Endothelial cell of umbilical vein (primary cell): ENCODE data around the gene PRKCI. TPM values are rescaled to one million over a fixed set of nuclear protein-coding genes. Genes with fewer than 3 reads are reported as not detected.

ENCODE experiments used
- BruUV-seq: library from RNA; stranded (reverse); fragments of 400-500 nt; replicated peaks from 2 replicates; lab custom pipeline; 2021; lab: Mats Ljungman, UMichigan
- CTCF ChIA-PET: fragments of 300-600, 350-600 bp; sonication (Branson Sonifier 250); formaldehyde crosslinking; loops from one replicate; lab custom pipeline; 2021; ENCODE audit warnings: antibody characterized with exemption, inconsistent platforms; lab: Charles Lee
- POLR2A ChIA-PET: fragments of 300-600, 350-600 bp; sonication (Branson Sonifier 250); formaldehyde crosslinking; loops from one replicate; lab custom pipeline; 2021; ENCODE audit warnings: antibody characterized with exemption, inconsistent platforms; lab: Charles Lee
- DNase-seq: peaks from one replicate; pipeline ENCODE4 v3.0.0-alpha.2; 2011; ENCODE audit warnings: low read depth, low spot score
- FAIRE-seq: peaks from 2 replicates; lab custom pipeline; 2011; peaks lifted over from hg19 to GRCh38; lab: Jason Lieb, UNC
- H2AFZ ChIP-seq: 2 replicates; pipeline ENCODE4 v1.6.0; 2012; ENCODE audit warnings: low read depth, low read length, control low read depth, inconsistent platforms
- H3K27ac ChIP-seq: 2 replicates; pipeline ENCODE4 v1.5.1; 2011; ENCODE audit warnings: low read depth, mild to moderate bottlenecking, control low read depth, low read length, moderate library complexity; ENCODE audit not compliant: insufficient read depth
- H3K27me3 ChIP-seq, 2 experiments: 2 replicates each; pipeline versions ENCODE4 v1.6.0 to v1.6.1; 2011; ENCODE audit warnings: low read length in 2 of 2, mixed read lengths in 1 of 2; ENCODE audit not compliant: control insufficient read depth in 2 of 2, insufficient read depth in 2 of 2
- H3K36me3 ChIP-seq, 2 experiments: 2 replicates in 1 of 2; 3 replicates in 1 of 2; pipeline ENCODE4 v1.5.1; 2011; ENCODE audit warnings: low read length in 2 of 2, mild to moderate bottlenecking in 1 of 2, moderate library complexity in 1 of 2; ENCODE audit not compliant: control insufficient read depth in 2 of 2, insufficient read depth in 2 of 2; ENCODE audit errors: extremely low read depth in 1 of 2
- H3K4me1 ChIP-seq: 3 replicates; pipeline ENCODE4 v1.5.1; 2011; ENCODE audit warnings: mild to moderate bottlenecking, low read length; ENCODE audit not compliant: control insufficient read depth, insufficient read depth; ENCODE audit errors: extremely low read depth
- H3K4me2 ChIP-seq: 2 replicates; pipeline ENCODE4 v1.6.1; 2011; ENCODE audit warnings: low read length, control low read depth, mixed read lengths; ENCODE audit not compliant: insufficient read depth
- H3K4me3 ChIP-seq, 3 experiments: fragments of 200-600 bp in 1 of 3; sonication (generic), shearing (Covaris generic) in 1 of 3; replicated peaks in 1 of 3; 2 replicates each; pipeline ENCODE4 v1.5.1; 2011 to 2016; ENCODE audit warnings: control low read depth in 3 of 3, low read length in 3 of 3, mild to moderate bottlenecking in 2 of 3, inconsistent platforms in 1 of 3, low read depth in 1 of 3, moderate library complexity in 1 of 3; ENCODE audit not compliant: insufficient read depth in 1 of 3
- H3K79me2 ChIP-seq: 2 replicates; pipeline ENCODE4 v1.6.0; 2012; ENCODE audit warnings: low read length, inconsistent platforms; ENCODE audit not compliant: control insufficient read depth, insufficient read depth
- H3K9ac ChIP-seq: replicated peaks from 2 replicates; pipeline ENCODE3; 2011; ENCODE audit warnings: low read length, control low read depth; ENCODE audit not compliant: insufficient read depth; ENCODE audit errors: extremely low read depth
- H3K9me1 ChIP-seq: replicated peaks from 3 replicates; pipeline ENCODE4 v1.6.0; 2011; ENCODE audit warnings: mild to moderate bottlenecking, low read length; ENCODE audit not compliant: control insufficient read depth, insufficient read depth; ENCODE audit errors: extremely low read depth
- H3K9me3 ChIP-seq: replicated peaks from 2 replicates; pipeline ENCODE4 v1.5.1; 2012; ENCODE audit warnings: low read length, inconsistent platforms; ENCODE audit not compliant: control insufficient read depth, insufficient read depth
- H4K20me1 ChIP-seq: replicated peaks from 2 replicates; pipeline ENCODE3; 2011; ENCODE audit warnings: mild to moderate bottlenecking, low read length; ENCODE audit not compliant: control insufficient read depth, insufficient read depth; ENCODE audit errors: extremely low read depth
- CTCF ChIP-seq, 2 donors: IDR thresholded peaks; 1 replicate in 1 of 2; 2 replicates in 1 of 2; pipeline ENCODE4 v1.5.1; 2011; ENCODE audit warnings: low read length in 2 of 2, mild to moderate bottlenecking in 2 of 2, moderate library complexity in 2 of 2, control low read depth in 1 of 2, inconsistent platforms in 1 of 2, low read depth in 1 of 2; ENCODE audit not compliant: insufficient read depth in 1 of 2; ENCODE audit errors: extremely low read depth in 1 of 2
- EZH2 ChIP-seq: IDR thresholded peaks from 2 replicates; pipeline ENCODE4 v1.6.1; 2012; ENCODE audit warnings: borderline replicate concordance, low read depth, mild to moderate bottlenecking, moderate library complexity, low read length, inconsistent platforms; ENCODE audit not compliant: severe bottlenecking
- FOS ChIP-seq: IDR thresholded peaks from 2 replicates; pipeline ENCODE4 v1.6.1; 2011; ENCODE audit warnings: mild to moderate bottlenecking, low read length, moderate library complexity, borderline replicate concordance; ENCODE audit not compliant: insufficient read depth
- GATA2 ChIP-seq: IDR thresholded peaks from 2 replicates; pipeline ENCODE4 v1.7.0; 2011; ENCODE audit warnings: low read depth, mild to moderate bottlenecking, moderate library complexity, mixed read lengths, low read length; ENCODE audit not compliant: insufficient read length, insufficient read depth
- JUN ChIP-seq: IDR thresholded peaks from 2 replicates; pipeline ENCODE4 v1.6.1; 2011; ENCODE audit warnings: borderline replicate concordance, low read depth; ENCODE audit not compliant: insufficient read length, insufficient read depth
- MAX ChIP-seq: IDR thresholded peaks from 2 replicates; pipeline ENCODE4 v1.6.1; 2011; ENCODE audit not compliant: insufficient read depth, insufficient read length
- MYC ChIP-seq: IDR thresholded peaks from one replicate; pipeline ENCODE4 v1.6.1; 2011; ENCODE audit warnings: mild to moderate bottlenecking, low read depth, low read length
- POLR2A ChIP-seq: IDR thresholded peaks from 2 replicates; pipeline ENCODE4 v1.6.1; 2012; ENCODE audit warnings: low read depth, mild to moderate bottlenecking, control low read depth, low read length
- POLR2AphosphoS5 ChIP-seq: IDR thresholded peaks from 2 replicates; pipeline ENCODE4 v1.6.1; 2012; ENCODE audit warnings: low read depth, mild to moderate bottlenecking, control low read depth, low read length, moderate library complexity; ENCODE audit not compliant: insufficient read depth
- dilution Hi-C: fragments of 300-500 bp; cut with MboI; formaldehyde crosslinking; loops from one replicate; pipeline ENCODE4 v1.15.0; 2019; ENCODE audit warnings: low sequenced_read_pairs; ENCODE audit not compliant: extremely low pct_ligation_motif_present
- intact Hi-C: fragments of 100-400 bp; cut with micrococcal nuclease; formaldehyde crosslinking; loops from one replicate; pipeline ENCODE4 v1.10.0; 2022
- polyA plus RNA-seq, 4 experiments: library from polyadenylated mRNA; depleted of rRNA in 3 of 4; stranded (reverse) in 3 of 4; unstranded in 1 of 4; fragments of >200 nt; gene quantifications; 2 replicates each; pipeline versions ENCODE4 v1.2.1 to v1.2.3, GENCODE V29; 2011 to 2012; ENCODE audit warnings: missing spikeins in 1 of 4
- total RNA-seq: library from RNA; stranded (reverse); gene quantifications from 2 replicates; pipeline ENCODE4 v1.2.3, GENCODE V29; 2021

PRKCI gene
- total and polyA plus RNA-seq, 2 donors (not counting 3 experiments of a cell fraction or from before 2014, with no cell fraction given), result 7.1 to 23.9 TPM

GRCh38 chr3:170232266-170232665 lies 10.0 kb downstream of the PRKCI start:
- FAIRE-seq (no peak), DNase-seq (no peak)
- TF ChIP-seq POLR2A, result no peak
- TF ChIP-seq CTCF (IDR thresholded peaks at IDR 0.05; ENCODE audit: extremely low read depth in 1 of 2, insufficient read depth in 1 of 2, low read depth in 1 of 2, low read length in 2 of 2), result no peak
- no peak for TF ChIP-seq MYC
- TF ChIP-seq EZH2, result no peak
- no peak for TF ChIP-seq MAX
- TF ChIP-seq GATA2, result no peak
- TF ChIP-seq FOS, result no peak
- no peak for TF ChIP-seq JUN
- TF ChIP-seq POLR2AphosphoS5, result no peak
- ChIA-PET CTCF (no interaction called here), POLR2A (no interaction called here)
- BruUV-seq, result no TSS peak
- no peaks in the 10 kb centered on the region for H3K4me1 ChIP-seq
- intact Hi-C loops (no loop called here), dilution Hi-C loops (no loop called here)
- H3K4me2 ChIP-seq, result no peak overlapping the region
- peaks cover 0 to 2% of the 10 kb centered on the region in 2 experiments for H3K36me3 ChIP-seq
- peaks cover 2% of the 10 kb centered on the region for H4K20me1 ChIP-seq
- H3K9me3 ChIP-seq, result no peaks in the 10 kb centered on the region
- H3K27ac ChIP-seq, result no peak overlapping the region
- H3K27me3 ChIP-seq, result no peaks in the 10 kb centered on the region
- H2AFZ ChIP-seq, result no peak overlapping the region
- H3K9me1 ChIP-seq, result no peaks in the 10 kb centered on the region
- peaks cover 21% of the 10 kb centered on the region for H3K79me2 ChIP-seq
- no peak overlapping the region for H3K9ac ChIP-seq
- H3K4me3 ChIP-seq, result no peak overlapping the region
